SW 1271 (cell line): ENCODE measurements around the gene SREBF2.
"Not testable (repeated sequence)": the region's sequence is repeated elsewhere in the genome, so short reads cannot be mapped to it uniquely, and the experiment has no call there.

Experiments used
- DNase-seq, 2 experiments: peaks; one replicate each; lab custom pipeline; 2025; lab: John Stamatoyannopoulos, UW

SREBF2 gene

DNA sequence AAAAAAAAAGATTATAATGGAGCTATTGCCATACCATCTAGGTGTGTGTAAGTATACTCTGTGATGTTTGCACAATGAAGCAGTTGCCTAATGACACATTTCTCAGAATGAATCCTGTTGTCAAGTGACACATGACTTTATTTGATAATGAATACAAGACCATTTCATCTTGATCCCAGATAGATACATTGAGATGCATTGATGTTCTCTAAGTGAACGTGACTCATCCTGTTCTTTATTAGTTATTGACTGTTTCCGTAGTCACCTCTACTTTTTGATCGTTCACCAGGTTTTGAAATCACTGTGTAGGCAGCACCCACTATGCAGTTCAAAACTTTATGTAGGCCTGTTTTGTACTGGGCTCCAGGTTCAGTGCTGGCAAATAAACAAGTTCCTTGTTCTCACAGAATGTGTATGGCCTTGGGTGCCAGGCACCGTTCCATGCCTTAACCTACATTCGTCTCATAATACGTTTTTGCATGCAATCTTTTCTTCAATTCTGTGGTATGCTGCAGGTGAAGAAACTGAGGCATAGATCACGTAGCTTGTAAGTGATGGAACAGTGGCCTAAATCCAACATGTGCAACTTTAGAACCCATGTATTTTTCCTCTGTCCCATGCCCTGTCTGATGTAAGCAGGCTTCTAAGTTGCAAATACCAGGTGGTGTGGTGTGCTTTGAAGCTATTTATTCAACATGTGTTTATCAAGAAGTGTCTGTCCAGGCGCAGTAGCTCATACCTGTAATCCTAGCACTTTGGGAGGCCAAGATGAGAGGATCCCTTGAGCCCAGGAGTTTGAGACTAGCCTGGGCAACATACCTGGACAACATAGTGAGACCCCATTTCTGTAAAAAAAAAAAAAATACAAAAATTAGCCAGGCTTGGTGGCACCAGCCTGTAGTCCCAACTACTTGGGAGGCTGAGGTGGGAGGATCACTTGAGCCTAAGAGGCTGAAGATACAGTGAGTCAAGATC is 10.4 kb downstream of the SREBF2 start:
- no peak for DNase-seq

DNA sequence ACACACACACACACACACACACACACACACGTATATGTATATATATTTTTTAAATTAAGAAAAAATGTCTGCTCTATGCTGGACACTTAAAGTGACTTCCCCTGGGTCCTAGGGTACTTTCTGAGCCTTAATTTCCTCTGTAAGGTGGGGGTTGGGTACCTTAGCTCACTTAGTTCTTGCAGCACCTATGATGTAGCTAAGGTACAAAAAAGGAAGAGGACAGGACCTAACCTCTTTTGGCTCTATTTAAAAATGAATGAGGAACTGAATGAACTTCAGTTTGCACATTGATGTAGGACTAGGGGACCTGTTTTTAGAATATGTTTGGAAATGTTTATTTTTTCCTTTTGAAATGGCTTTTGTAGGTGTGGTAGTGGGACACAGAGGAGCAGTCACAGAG is 11.1 kb downstream of the SREBF2 start:
- DNase-seq, result no peak

DNA sequence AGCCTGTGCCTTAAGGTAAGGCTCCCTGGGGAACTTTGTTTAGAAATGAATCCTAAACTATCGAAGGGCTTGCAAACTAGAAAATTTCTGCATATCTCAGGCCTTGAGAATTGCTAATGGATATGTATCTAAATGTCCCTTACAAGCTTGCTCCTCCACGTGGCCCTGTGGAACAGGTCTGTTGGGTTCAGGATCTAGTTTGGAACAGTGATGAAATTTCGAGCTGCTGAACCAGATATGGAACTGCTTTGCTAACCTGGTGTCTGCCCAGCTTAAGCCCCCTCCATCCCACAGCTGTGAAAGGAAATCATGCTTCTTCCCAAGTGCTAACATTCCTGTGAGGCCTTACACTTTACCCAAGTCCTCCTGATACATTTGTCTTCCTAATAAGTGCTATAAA is 11.6 kb downstream of the SREBF2 start:
- DNase-seq, result no peak

DNA sequence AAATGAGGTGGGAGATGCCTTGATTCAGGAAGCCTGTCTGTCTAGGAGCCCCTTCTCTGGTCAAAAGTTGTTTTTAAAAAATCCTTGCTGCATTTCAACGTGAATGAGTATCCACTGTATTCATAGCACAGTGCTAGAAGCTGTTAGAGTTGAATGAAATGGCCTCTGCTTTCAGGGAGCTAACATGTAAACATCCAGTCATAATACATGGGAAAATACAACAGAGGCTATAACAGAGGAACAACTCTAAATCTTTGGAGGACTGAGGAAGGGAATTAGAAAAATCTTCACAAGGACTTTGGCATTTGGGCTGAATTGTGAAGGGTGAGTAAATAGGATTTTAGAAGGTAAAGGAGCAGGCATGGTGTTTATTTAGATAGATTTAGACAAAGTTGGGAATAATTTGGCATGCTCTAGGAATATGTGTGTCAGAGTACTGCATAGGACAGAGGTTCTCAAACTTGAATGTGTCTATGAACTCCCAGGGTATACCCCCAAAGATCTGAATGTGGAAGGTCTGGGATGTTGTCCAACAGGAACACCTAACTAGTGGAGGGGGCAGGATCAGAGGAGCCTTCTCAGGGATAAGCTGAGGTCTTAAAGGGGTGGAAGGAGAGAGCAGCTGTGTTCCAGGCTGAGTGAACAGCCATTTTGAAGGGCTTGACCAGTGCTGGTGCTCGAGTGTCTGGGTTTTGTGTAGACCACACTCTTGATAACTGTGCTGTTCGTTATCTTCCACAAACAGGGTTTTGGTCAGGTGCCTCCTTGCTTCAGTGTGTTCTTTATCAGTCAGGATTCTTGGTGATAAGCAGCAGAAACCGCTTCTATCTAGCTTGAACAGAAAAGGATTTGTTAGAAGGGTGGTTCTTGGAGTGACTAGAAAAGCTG is 12.7 kb downstream of the SREBF2 start:
- no peak for DNase-seq

DNA sequence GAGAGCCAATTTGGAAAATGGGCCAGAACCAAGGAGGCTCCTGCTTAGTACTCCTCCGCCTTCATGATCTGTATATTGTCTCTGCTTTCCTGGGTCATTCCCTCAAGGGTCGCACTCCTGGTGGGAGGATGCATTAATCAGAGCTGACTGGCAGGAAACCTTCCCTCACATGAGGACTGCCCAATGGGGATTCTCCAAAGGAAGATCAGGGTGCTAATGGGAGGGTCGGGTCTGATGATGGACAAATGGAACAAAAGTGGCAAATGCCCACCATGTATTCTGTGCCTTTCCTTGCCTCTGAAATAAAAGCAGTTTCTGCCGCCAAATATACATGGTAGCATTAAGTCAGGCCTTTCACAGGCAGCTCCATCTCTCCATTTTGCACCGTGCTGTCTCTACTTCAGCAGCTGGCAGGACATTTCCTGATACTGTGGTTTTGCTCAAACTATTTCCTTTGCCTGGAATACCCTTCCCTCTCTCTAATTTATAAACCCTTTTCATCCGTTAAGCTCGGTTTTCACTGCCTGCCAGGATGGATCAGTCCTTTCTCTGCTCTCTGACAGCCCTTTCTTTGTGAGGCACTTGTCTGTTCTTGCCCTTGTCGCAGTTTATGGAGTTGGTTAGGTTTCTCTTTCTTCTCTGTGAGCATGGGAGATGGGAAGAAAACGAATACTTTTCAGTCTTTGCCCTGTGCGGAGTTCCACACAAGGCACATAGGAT is 13.5 kb downstream of the SREBF2 start:
- DNase-seq, result no peak

DNA sequence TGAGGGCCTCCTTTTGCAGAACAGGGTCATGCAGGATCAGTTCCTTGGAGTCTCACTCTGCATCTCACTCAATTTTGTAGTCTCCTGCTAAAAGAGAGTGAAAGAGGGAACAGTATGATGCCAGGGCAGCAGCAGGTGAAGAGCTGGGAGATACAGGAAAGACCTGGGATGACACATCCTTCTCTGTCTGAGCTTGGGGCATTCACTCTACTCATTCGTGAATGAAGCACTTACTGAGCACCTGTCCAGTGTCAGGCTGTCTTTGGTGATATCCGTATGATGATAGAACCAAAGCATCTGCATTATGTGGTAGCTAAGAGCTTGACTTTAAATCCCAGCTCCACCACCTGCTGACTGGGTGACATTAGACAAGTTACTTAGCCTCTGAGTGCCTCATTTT is 14.4 kb downstream of the SREBF2 start:
- DNase-seq, result no peak

DNA sequence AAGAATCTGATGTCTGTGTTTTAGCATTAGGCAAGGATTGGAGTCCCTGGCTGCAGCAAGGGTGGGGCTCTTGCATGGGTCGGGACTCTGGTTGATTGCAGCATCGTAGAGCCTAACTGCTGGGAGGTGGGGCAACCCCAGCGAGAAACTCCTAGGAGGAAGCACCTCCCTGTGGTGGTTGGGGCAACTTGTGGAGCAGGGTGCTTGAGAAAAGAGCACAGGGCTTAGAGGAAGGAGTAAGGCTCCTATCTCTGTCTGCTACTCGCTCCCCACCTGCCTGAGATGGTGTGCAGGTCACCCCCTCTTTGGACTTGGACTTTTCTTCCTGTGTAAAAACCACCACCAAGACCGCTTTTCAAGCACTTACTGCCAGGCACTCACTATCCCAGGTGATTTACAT is 15.6 kb downstream of the SREBF2 start:
- no peak for DNase-seq

DNA sequence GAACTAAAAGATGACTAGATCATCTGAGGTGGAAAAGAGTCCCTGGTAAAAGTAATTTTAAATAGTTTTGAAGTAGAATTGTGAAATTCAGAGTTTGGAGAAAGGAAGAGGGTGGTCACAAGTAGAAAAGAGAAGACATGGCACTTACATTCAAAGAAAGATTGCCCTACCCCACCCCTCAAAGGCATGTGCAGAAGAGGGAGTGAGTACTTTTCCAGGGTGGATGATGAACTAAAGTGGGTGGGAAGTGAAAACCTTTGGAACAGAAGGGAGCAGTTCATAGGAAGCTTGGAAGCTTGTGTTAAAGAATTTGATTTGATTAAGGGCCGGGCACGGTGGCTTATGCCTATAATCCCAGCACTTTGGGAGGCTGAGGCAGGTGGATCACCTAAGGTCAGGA is 23.6 kb downstream of the SREBF2 start:
- no peak for DNase-seq

DNA sequence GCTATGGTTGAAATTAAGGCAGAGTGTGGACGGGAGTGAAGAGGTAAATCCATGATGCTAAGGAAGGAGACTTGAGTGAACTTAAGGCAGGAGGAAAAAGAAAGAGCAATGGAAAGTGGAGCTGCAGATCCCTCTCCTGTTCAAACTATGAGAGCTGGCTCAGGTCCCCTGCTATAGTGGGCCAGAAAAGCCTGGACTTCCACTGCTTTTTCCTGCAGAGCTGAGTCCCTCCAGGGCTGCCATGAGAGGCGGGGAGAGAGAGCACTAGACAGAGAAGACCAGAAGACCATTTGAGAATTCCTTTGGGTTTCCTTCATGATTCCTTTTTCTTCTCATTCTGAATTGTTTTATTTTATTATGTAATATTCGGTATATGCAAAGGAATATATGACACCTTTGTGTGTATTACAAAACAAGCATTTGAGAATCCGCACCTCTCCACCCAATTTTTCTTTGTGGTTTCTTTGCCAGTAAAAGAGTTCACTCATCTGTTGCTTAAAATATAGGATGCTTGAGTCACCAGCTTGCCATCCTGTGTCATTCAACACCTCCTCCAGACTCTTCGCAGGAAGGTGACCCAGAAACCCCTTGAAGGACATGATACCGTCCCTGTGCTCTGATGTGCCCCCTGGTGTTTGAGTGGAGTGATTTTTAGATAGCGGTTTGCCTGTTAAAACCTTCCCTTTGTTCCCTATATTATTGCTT is 24.4 kb downstream of the SREBF2 start:
- peak; percentile 29 to 70 for DNase-seq

DNA sequence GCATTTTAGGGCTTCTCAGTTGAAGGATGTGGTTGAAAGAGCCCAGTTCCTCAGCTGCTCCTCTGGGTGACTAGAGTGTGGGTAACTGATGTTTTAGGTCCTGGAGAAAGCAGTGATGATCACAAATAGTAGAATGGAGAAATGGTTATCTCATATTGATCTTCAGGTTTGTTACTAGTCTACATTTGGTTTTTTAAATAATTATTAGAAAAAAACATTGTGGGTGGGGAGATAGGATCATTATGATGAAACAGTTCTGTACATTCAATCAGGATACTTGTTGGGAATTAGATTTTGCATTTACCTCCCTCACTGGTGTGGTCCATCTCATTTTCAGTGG is 24.9 kb downstream of the SREBF2 start:
- DNase-seq, result no peak

DNA sequence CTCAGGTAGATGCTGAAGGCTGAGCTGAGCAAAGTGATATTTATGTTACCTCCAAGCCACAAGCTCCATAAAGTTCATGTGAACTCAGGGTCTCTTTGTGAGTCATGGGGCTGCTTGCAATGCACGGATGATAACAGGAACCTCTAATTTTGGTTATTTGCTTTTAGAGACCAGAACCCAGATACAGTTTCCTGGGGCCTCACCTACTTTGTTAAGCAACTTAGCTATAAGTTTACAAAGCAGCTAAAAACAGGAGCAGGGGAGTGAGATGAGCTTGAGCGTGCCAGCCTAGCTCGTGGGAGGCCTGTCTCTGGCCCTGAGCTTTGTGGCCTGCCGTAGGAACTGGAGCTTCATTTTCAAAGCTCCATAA is 29.2 kb downstream of the SREBF2 start:
- DNase-seq, result no peak

DNA sequence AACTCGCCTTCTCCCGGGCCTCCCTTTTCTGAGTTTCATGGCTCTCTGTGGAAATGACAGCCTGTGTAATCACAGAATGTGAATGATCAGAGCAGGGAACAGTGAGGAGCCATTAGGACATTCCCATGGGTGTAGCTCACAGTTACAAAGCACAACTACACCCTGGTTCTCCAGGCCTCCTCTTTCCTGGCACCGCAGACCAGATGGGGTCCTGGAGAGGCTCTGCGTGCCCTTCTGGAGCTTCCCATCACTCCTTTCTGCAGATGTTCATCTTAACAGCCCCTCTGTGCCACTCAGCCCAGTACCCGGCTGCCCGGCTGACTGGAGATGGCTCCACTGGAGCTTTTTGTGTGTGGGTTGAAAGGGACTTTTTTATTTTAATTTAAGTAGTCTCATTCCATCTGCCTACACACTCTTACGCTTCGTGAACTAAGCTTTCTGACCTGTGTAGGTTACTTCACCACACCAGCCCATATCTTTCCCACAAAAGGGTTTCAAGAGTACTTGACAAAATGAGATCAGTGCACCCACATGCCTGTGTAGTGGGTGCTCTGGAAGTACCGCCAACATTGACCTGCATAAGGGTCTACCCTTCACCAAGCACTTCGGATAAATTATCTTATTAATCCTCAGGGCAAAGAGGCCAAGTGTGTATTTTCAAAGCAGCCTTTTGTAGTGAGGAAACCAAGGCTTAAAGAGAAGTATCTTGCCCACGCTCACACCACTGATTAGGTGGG is 29.8 kb downstream of the SREBF2 start:
- no peak for DNase-seq

DNA sequence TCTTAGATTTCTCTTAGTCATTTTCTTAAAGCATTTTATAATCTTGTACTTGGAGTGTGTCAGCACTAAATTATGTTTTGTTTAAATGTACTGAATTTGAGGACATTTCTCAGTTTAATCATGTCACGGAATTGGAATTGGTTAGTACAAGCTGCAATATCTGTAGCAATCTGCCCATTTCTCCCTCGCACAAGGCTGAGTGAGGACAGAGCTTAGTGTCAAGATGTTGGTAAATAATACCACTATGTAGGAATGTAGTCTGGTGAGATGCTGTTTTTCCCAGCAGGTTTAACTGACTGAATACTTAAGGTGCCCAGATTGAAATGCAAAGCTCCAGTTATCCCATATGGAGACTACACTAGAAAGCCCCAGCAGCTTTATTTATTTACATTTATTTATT is 30.6 kb downstream of the SREBF2 start:
- DNase-seq, result no peak

DNA sequence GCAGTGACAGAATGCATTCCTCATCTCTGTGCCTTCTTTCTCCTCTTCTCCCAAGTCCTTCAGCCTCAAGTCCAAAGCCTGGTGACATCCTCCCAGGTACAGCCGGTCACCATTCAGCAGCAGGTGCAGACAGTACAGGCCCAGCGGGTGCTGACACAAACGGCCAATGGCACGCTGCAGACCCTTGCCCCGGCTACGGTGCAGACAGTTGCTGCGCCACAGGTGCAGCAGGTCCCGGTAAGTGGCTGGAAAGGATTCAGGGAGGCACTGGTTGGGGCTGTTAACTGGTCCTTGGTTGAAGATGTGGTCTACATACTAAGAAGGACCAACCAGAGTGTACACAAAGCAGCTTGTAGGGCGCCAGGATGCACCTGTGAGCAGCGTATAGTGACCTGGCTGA is 35.7 kb downstream of the SREBF2 start:
- no peak for DNase-seq

DNA sequence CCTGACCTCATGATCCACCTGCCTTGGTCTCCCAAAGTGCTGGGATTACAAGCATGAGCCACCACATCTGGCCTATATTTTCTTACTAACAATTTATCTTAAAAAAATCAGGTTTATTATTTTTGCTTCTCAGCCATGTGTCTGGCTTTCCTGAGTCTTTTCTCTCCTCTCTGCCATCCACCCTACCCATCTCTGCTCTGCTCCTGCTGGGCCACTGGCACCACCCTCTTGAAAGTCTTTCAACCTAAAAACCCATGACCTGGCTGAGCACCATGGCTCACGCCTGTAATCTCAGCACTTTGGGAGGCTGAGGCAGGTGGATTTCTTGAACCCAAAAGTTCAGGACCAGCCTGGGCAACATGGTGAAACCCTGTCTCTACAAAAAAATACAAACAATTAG is 37.2 kb downstream of the SREBF2 start:
- DNase-seq, result not testable (repeated sequence)

DNA sequence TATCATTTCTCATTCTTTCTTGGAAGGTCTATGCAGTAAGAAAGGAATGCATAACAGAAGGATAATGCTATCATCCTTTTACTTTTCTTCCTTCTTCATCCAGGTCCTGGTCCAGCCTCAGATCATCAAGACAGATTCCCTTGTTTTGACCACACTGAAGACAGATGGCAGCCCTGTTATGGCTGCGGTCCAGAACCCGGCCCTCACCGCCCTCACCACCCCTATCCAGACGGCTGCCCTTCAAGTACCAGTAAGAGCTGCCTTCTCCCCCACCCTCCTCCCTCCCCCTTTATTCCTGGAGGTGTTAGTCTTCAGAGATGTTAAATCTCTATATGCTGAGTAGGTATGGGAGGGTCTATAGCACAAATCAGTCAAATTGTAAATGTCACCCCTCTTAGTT is 37.9 kb downstream of the SREBF2 start:
- no peak for DNase-seq

DNA sequence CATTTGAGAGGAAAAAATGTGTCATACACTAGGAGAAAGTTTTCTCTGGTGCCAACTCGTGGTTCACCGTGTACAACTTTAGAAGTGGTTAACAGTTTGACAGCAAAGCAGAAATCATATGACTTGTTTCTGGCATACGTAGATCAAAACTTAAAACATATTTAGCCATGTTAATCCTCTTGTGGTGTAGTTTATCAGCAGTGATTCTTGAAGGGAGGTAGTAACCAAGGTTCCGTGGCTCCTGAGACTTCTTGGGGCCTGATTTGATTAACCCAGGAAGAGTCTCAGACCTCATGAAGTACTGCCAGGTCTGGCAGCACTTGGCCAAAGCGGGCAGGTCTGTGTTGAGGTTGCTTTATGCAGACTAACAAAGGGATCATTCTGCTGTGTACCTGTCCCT is 40.5 kb downstream of the SREBF2 start:
- DNase-seq, result no peak

DNA sequence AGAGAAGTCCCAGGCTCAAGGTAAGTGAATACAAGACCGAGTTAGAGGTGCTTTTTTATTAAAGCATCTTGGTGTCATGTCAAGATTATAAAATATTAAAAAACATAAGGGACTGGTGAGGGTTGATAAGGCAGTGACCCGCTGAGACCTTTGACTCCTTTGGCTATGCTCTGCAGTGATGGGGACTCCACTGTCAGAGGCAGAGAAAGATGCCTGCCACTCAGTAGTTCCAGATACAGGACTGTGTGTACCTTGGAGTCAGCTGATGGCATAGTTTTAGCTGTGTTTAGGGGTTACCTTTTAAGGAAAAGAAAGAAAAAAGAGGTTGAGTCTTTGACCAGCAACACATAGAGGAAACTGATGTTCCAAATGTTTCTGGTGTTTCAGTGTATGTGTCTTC is 41.2 kb downstream of the SREBF2 start:
- no peak for DNase-seq

DNA sequence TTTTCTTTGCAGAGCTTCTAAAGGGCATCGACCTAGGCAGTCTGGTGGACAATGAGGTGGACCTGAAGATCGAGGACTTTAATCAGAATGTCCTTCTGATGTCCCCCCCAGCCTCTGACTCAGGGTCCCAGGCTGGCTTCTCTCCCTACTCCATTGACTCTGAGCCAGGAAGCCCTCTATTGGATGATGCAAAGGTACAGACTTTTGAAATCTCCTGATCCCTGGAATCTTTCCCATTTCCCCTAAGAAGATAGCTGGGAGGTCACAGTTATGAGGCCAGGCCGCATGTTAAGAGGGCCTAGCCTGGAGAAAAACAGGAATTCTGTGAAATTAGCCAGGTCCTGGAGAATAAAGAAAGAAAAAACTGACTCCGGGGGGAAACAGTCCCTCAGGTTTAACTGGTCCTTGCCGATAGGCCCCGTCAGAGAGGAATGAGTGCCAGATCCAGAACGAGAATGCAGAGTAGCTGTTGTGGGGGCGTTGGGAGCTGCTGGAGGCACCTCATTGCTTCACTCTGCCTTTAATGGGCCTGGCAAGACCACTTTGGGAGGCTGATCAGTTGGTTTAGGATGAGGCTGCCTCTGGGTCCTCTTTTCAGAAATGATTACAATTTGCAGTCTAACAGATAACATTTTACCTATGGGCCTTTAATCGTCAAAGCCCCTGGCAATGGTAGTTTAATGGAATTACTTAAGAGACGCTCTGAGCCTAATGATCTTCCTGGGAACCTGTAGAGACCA is 42.8 kb downstream of the SREBF2 start:
- no peak for DNase-seq

DNA sequence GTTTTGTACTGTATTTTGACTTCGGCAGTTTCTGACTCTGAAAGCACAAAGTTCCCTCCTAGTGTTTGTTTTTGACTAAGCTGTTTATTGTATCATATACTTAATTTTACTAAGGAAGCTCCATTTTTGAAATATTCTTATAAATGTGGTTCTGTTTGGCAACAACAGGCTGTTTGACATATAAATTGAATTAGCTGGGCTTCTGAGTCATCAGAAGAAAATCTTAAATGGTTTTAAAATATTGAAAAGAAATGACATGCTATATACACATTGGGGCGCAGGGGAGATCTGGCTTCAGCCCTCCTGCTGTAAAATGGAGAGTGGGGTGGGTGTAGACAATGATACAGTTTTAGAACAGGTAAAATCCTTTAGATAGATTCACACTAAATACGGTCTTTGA is 43.4 kb downstream of the SREBF2 start:
- DNase-seq, result no peak
